A549 (cell line): Measurements from ENCODE around the gene PIP5KL1. TPM values are rescaled to one million over a fixed set of nuclear protein-coding genes. Genes with fewer than 3 reads are reported as not detected.

Source experiments
- ATAC-seq, 2 experiments: fragments of 200-7000 bp in 1 of 2; fragments of >200 bp in 1 of 2; cut with Nextera tagmentation in 1 of 2; cut with Tn5 transposase in 1 of 2; 3 replicates each; pipeline versions ENCODE4 v1.8.0 to v1.9.1; 2018 to 2020; ENCODE audit warnings: mild to moderate bottlenecking in 1 of 2, moderate library complexity in 1 of 2
- CTCF ChIA-PET: fragments of 300-600 bp; sonication (Branson Sonifier 250); formaldehyde crosslinking; extraction: SDS; loops from one replicate; lab custom pipeline; 2021; ENCODE audit warnings: antibody characterized with exemption, inconsistent platforms; lab: Yijun Ruan, JAX
- POLR2A ChIA-PET: fragments of 350-600 bp; formaldehyde crosslinking; extraction: SDS; loops from one replicate; lab custom pipeline; 2021; ENCODE audit warnings: antibody characterized with exemption, inconsistent platforms; lab: Yijun Ruan, JAX
- DNase-seq, 2 experiments: peaks; one replicate each; pipeline versions ENCODE4 v3.0.0 to v3.0.0-alpha.2; 2011 to 2016; ENCODE audit warnings: low read depth in 1 of 2, low spot score in 1 of 2
- FAIRE-seq: peaks from 2 replicates; lab custom pipeline; 2011; peaks lifted over from hg19 to GRCh38; lab: Jason Lieb, UNC
- H3K27ac ChIP-seq, 2 experiments: fragments of >200 bp; sonication (Bioruptor Twin); formaldehyde crosslinking; 3 replicates each; pipeline ENCODE4 v1.5.1; 2016 to 2017
- H3K4me1 ChIP-seq: fragments of >200 bp; sonication (Bioruptor Twin); formaldehyde crosslinking; 3 replicates; pipeline ENCODE4 v1.6.1; 2016
- H3K4me2 ChIP-seq: fragments of >200 bp; sonication (Bioruptor Twin); formaldehyde crosslinking; 3 replicates; pipeline ENCODE4 v1.6.1; 2016
- H3K4me3 ChIP-seq: fragments of >200 bp; sonication (Bioruptor Twin); formaldehyde crosslinking; 3 replicates; pipeline ENCODE4 v1.5.1; 2016
- H3K9me3 ChIP-seq: fragments of >200 bp; sonication (Bioruptor Twin); formaldehyde crosslinking; 3 replicates; pipeline ENCODE4 v1.6.1; 2016
- CBX2 ChIP-seq: fragments of 200-600 bp; sonication (generic); IDR thresholded peaks from 2 replicates; pipeline ENCODE4 v1.6.1; 2016; ENCODE audit warnings: low read depth, mild to moderate bottlenecking, borderline replicate concordance
- CHD2 ChIP-seq: fragments of 150-350 bp; IDR thresholded peaks from 2 replicates; pipeline ENCODE4 v1.6.1; 2014; ENCODE audit warnings: low read length; ENCODE audit not compliant: partially characterized antibody
- CHD4 ChIP-seq: fragments of 200-600 bp; sonication (generic); IDR thresholded peaks from 2 replicates; pipeline ENCODE4 v1.6.1; 2016; ENCODE audit warnings: antibody characterized with exemption, mild to moderate bottlenecking, borderline replicate concordance
- FOSL2 ChIP-seq, 2 experiments: fragments of 450-650 bp in 1 of 2; fragments of >200 bp in 1 of 2; sonication (Bioruptor Twin) in 1 of 2; formaldehyde crosslinking; IDR thresholded peaks; 2 replicates each; pipeline versions ENCODE4 v1.5.0 to v1.6.1; 2016 to 2020; ENCODE audit warnings: mild to moderate bottlenecking in 1 of 2, moderate library complexity in 1 of 2
- GATA3 ChIP-seq: IDR thresholded peaks from 2 replicates; pipeline ENCODE4 v1.6.1; 2012; ENCODE audit warnings: borderline replicate concordance
- HMGXB4 ChIP-seq: fragments of 250-450 bp; sonication (Bioruptor Pico); IDR thresholded peaks from 2 replicates; pipeline ENCODE4 v1.5.0; 2021; ENCODE audit warnings: mild to moderate bottlenecking, moderate library complexity, borderline replicate concordance
- KDM1A ChIP-seq: fragments of 200-600 bp; sonication (generic); IDR thresholded peaks from 2 replicates; pipeline ENCODE4 v1.6.1; 2016; ENCODE audit warnings: low read depth, mild to moderate bottlenecking
- MYC ChIP-seq: IDR thresholded peaks from 2 replicates; pipeline ENCODE4 v1.6.1; 2012; ENCODE audit warnings: mild to moderate bottlenecking, inconsistent platforms, low read length, improper control_type of control experiment, borderline replicate concordance
- PHF8 ChIP-seq: fragments of 200-600 bp; sonication (generic); IDR thresholded peaks from 2 replicates; pipeline ENCODE4 v1.6.1; 2016; ENCODE audit warnings: low read depth, mild to moderate bottlenecking, antibody characterized with exemption, moderate library complexity, borderline replicate concordance
- POLR2A ChIP-seq: IDR thresholded peaks from 2 replicates; pipeline ENCODE4 v1.6.1; 2012; ENCODE audit warnings: mild to moderate bottlenecking, low read length
- POLR2AphosphoS2 ChIP-seq: conservative IDR thresholded peaks from 2 replicates; pipeline ENCODE4 v1.6.1; 2012; ENCODE audit warnings: low read length, improper control_type of control experiment, inconsistent platforms
- RAD21 ChIP-seq, 2 experiments: fragments of >200 bp in 1 of 2; sonication (Bioruptor Twin) in 1 of 2; formaldehyde crosslinking in 1 of 2; IDR thresholded peaks in 1 of 2; conservative IDR thresholded peaks in 1 of 2; 2 replicates in 1 of 2; 3 replicates in 1 of 2; pipeline ENCODE4 v1.6.1; 2012 to 2018; ENCODE audit warnings: inconsistent platforms in 1 of 2
- RCOR1 ChIP-seq: fragments of 150-350 bp; IDR thresholded peaks from 2 replicates; pipeline ENCODE4 v1.6.1; 2014; ENCODE audit warnings: antibody characterized with exemption, low read length, low read depth
- RNF2 ChIP-seq: fragments of 200-600 bp; sonication (generic); IDR thresholded peaks from 2 replicates; pipeline ENCODE4 v1.6.1; 2016; ENCODE audit warnings: low read depth, mild to moderate bottlenecking, antibody characterized with exemption, moderate library complexity, borderline replicate concordance
- ZC3H11A ChIP-seq: fragments of 450-650 bp; IDR thresholded peaks from 2 replicates; pipeline ENCODE4 v1.6.1; 2014; ENCODE audit warnings: antibody characterized with exemption, mild to moderate bottlenecking
- ZFP36 ChIP-seq: fragments of 450-650 bp; IDR thresholded peaks from 2 replicates; pipeline ENCODE4 v1.6.1; 2014; ENCODE audit warnings: borderline replicate concordance; ENCODE audit not compliant: partially characterized antibody
- WGBS: methylation state at CpG from one replicate; pipeline ENCODE4 v1.1.6; 2017; ENCODE audit errors: missing lambda C conversion rate; 5-methylcytosine and 5-hydroxymethylcytosine counted together
- polyA plus RNA-seq, 4 experiments: library from polyadenylated mRNA; depleted of rRNA in 3 of 4; stranded (reverse); fragments of >200 nt; fragmentation: RNase III in 1 of 4; extraction: RNeasy Plus Mini Kit Qiagen cat#74134 plus additional on column Dnase treatment in 1 of 4; gene quantifications; 2 replicates in 3 of 4; 3 replicates in 1 of 4; pipeline ENCODE4 v1.2.3, GENCODE V29; 2011 to 2017
- TF ChIP-seq, protein P1 (sequence below): fragments of 150-350 bp; IDR thresholded peaks from 2 replicates; pipeline ENCODE4 v1.6.1; 2014; ENCODE audit warnings: low read depth, mild to moderate bottlenecking, low read length
- TF ChIP-seq, protein P2 (sequence below): fragments of >200 bp; sonication (Bioruptor Twin); formaldehyde crosslinking; IDR thresholded peaks from 3 replicates; pipeline ENCODE4 v1.6.1; 2016
- TF ChIP-seq, protein P3 (sequence below): IDR thresholded peaks from 2 replicates; pipeline ENCODE4 v1.6.1; 2012
- TF ChIP-seq, protein P4 (sequence below): fragments of 200-600 bp; sonication (generic); IDR thresholded peaks from 2 replicates; pipeline ENCODE4 v1.6.1; 2016; ENCODE audit warnings: antibody characterized with exemption, mild to moderate bottlenecking, moderate library complexity

Gene PIP5KL1
- polyA plus RNA-seq, 2 of the 4 experiments (the other 2 are of a cell fraction), result 2.4 to 2.5 TPM

GRCh38 chr9:127880143-127880542, 50.4 kb downstream of the PIP5KL1 start:
- 71% methylated on average over 8 of the region's 8 CpGs for WGBS
- no peak for DNase-seq
- ChIA-PET POLR2A (interaction anchor here (0.7 kb wide), 1 partner anchor 82 kb away, joined by 9 read pairs; no protein-coding TSS in a partner anchor), CTCF (interaction anchor here (0.7 to 3.5 kb wide), 4 partner anchors 11 to 96 kb away, joined by 3 to 27 read pairs (median 4); no protein-coding TSS in a partner anchor)
- H3K27ac ChIP-seq, result no peak overlapping the region
- no peak for TF ChIP-seq POLR2AphosphoS2
- no peak for TF ChIP-seq GATA3
- no peak for TF ChIP-seq ZC3H11A
- no peak for TF ChIP-seq RCOR1
- TF ChIP-seq POLR2A, result no peak
- no peak for TF ChIP-seq CHD4
- no peak for TF ChIP-seq FOSL2 (IDR thresholded peaks at IDR 0.05)
- TF ChIP-seq FOSL2 (CRISPR knock-in tag; IDR thresholded peaks at IDR 0.05), result no peak
- TF ChIP-seq, protein P1, sequence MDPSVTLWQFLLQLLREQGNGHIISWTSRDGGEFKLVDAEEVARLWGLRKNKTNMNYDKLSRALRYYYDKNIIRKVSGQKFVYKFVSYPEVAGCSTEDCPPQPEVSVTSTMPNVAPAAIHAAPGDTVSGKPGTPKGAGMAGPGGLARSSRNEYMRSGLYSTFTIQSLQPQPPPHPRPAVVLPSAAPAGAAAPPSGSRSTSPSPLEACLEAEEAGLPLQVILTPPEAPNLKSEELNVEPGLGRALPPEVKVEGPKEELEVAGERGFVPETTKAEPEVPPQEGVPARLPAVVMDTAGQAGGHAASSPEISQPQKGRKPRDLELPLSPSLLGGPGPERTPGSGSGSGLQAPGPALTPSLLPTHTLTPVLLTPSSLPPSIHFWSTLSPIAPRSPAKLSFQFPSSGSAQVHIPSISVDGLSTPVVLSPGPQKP, result no peak
- TF ChIP-seq CHD2, result no peak
- TF ChIP-seq RAD21 (conservative IDR thresholded peaks at IDR 0.05 in 1 of 2, IDR thresholded peaks at IDR 0.05 in 1 of 2), result no peak
- TF ChIP-seq, protein P2, sequence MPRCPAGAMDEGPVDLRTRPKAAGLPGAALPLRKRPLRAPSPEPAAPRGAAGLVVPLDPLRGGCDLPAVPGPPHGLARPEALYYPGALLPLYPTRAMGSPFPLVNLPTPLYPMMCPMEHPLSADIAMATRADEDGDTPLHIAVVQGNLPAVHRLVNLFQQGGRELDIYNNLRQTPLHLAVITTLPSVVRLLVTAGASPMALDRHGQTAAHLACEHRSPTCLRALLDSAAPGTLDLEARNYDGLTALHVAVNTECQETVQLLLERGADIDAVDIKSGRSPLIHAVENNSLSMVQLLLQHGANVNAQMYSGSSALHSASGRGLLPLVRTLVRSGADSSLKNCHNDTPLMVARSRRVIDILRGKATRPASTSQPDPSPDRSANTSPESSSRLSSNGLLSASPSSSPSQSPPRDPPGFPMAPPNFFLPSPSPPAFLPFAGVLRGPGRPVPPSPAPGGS, result no peak
- TF ChIP-seq ZFP36, result no peak
- no peak for TF ChIP-seq PHF8
- no peak for TF ChIP-seq MYC
- TF ChIP-seq KDM1A, result no peak
- TF ChIP-seq CBX2, result no peak
- TF ChIP-seq RNF2, result no peak
- no peak for TF ChIP-seq HMGXB4 (CRISPR knock-in tag)
- TF ChIP-seq, protein P3, sequence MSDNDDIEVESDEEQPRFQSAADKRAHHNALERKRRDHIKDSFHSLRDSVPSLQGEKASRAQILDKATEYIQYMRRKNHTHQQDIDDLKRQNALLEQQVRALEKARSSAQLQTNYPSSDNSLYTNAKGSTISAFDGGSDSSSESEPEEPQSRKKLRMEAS, result no peak
- TF ChIP-seq, protein P4, sequence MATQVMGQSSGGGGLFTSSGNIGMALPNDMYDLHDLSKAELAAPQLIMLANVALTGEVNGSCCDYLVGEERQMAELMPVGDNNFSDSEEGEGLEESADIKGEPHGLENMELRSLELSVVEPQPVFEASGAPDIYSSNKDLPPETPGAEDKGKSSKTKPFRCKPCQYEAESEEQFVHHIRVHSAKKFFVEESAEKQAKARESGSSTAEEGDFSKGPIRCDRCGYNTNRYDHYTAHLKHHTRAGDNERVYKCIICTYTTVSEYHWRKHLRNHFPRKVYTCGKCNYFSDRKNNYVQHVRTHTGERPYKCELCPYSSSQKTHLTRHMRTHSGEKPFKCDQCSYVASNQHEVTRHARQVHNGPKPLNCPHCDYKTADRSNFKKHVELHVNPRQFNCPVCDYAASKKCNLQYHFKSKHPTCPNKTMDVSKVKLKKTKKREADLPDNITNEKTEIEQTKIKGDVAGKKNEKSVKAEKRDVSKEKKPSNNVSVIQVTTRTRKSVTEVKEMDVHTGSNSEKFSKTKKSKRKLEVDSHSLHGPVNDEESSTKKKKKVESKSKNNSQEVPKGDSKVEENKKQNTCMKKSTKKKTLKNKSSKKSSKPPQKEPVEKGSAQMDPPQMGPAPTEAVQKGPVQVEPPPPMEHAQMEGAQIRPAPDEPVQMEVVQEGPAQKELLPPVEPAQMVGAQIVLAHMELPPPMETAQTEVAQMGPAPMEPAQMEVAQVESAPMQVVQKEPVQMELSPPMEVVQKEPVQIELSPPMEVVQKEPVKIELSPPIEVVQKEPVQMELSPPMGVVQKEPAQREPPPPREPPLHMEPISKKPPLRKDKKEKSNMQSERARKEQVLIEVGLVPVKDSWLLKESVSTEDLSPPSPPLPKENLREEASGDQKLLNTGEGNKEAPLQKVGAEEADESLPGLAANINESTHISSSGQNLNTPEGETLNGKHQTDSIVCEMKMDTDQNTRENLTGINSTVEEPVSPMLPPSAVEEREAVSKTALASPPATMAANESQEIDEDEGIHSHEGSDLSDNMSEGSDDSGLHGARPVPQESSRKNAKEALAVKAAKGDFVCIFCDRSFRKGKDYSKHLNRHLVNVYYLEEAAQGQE, result no peak
- H3K4me1 ChIP-seq, result peaks cover 31% of the 10 kb centered on the region
- FAIRE-seq, result no peak
- H3K9me3 ChIP-seq, result no peaks in the 10 kb centered on the region
- H3K4me2 ChIP-seq, result no peak overlapping the region
- no peak for ATAC-seq
- no peak overlapping the region for H3K4me3 ChIP-seq
